ENCODE measurements around the gene CCDC190. TPM values are rescaled to one million over a fixed set of nuclear protein-coding genes. Genes with fewer than 3 reads are reported as not detected.
A peak's percentile ranks its signal among the peaks of the same experiment; 100 is the strongest.

Gene CCDC190
- total and polyA plus RNA-seq, 9 of the 15 experiments (the other 6 are each of a cell fraction or from before 2014, with no cell fraction given), result not detected

DNA sequence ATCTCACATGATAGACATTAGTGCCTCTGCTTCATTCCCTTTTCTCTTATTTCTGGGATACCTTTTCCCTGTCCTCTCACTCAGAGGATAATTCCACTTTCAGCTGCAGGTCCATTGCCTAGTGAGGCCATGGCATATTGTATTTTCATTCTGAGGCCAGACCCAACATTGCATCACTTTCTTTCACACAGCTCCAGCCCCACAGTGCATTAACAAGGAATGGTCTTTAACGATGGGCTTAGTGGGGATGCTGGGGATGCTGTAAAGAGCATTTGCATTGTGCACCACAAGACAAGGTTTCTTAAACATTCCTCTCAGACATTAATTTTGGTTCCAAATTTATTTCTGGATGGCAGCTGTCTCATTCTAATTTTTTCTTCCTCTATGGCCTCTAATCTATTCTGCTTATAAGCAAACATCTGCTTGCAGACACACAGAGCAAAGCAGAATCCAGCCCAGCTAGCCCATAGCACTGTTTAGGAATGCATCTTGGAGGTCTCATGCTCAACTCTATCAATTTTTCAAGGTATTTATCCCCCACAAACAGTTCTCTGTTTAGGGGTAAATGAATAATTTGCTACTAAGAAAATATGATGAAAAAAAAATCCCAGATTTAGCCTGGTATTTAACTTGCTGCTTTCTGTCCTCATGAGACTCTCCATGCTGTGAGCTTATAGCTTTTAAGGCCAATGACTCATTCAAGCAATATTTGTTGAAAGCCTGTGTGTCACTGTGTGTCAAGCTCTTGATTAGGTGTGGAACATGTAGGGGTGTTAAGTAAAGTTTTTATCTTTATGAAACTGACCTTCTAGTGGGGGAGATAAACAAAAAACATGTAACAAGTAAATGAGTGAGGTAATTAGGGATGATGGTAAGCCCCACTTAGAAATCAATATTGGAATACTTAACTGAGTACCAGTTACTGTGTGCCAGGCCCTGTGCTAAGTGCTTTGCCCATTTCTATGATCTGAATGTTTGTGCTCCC lies 44.5 kb upstream of the CCDC190 start:
- in situ Hi-C loops (cut with MboI) (no loop called here), intact Hi-C loops (cut with micrococcal nuclease) (loop anchor here (5.0 kb wide), 1 partner anchor 48 kb away; no protein-coding TSS in a partner anchor)
- Histone ChIP-seq H3K36me3 (ENCODE audit: control insufficient read depth, insufficient read depth, low read length) (no peaks in the 10 kb centered on the region), H3K9me1 (ENCODE audit: control insufficient read depth, insufficient read depth, low read length) (no peaks in the 10 kb centered on the region), H3K27me3 (ENCODE audit: control insufficient read depth in 2 of 2, insufficient read depth in 2 of 2, low read length in 2 of 2) (no peaks in the 10 kb centered on the region; a peak in 2 of 5 replicates), H3K27ac (ENCODE audit: extremely low read depth, low read depth, low read length) (no peak overlapping the region), H3K4me1 (replicated peaks in 1 of 2; ENCODE audit: control insufficient read depth in 2 of 2, insufficient read depth in 2 of 2, low read length in 2 of 2) (no peaks in the 10 kb centered on the region; a peak in 1 of 5 replicates), H3K9me3 (replicated peaks; ENCODE audit: control insufficient read depth, insufficient read depth, low read depth, low read length) (no peaks in the 10 kb centered on the region), H3K79me2 (ENCODE audit: control insufficient read depth, insufficient read depth, low read length) (no peaks in the 10 kb centered on the region), H3K4me3 (no peak overlapping the region), H3K4me2 (ENCODE audit: insufficient read depth, low read length) (no peak overlapping the region), H4K20me1 (replicated peaks; ENCODE audit: control insufficient read depth, insufficient read depth, low read length) (no peaks in the 10 kb centered on the region), H2AFZ (ENCODE audit: low read depth, low read length) (no peak overlapping the region), H3K9ac (ENCODE audit: insufficient read depth in 1 of 2, low read depth in 2 of 2, low read length in 2 of 2) (no peak overlapping the region)
- ChIA-PET POLR2A (no interaction called here), CTCF (ENCODE audit: low intra/inter-chr PET ratio) (no interaction called here)
- ATAC-seq, result 0 out of 3 replicates have a peak, but pooled peaks have one; percentile 28
- WGBS (ENCODE audit: insufficient coverage, low coverage, missing lambda C conversion rate), result 0% methylated on average over 1 of the region's 1 CpG
- no peak for FAIRE-seq
- no TSS peak for BruUV-seq (replicated peaks)
- peak in 1 of 4 experiments; percentile 8 for DNase-seq (ENCODE audit: extremely low read depth in 1 of 4, low spot score in 3 of 4)
- peak; percentile 59 for TF ChIP-seq TCF3 (CRISPR knock-in tag; IDR thresholded peaks at IDR 0.05)
- 0 out of 2 replicates have a peak, but pooled peaks have one; percentile 6 for TF ChIP-seq TAL1 (IDR thresholded peaks at IDR 0.05)
- TF ChIP-seq, protein P1, sequence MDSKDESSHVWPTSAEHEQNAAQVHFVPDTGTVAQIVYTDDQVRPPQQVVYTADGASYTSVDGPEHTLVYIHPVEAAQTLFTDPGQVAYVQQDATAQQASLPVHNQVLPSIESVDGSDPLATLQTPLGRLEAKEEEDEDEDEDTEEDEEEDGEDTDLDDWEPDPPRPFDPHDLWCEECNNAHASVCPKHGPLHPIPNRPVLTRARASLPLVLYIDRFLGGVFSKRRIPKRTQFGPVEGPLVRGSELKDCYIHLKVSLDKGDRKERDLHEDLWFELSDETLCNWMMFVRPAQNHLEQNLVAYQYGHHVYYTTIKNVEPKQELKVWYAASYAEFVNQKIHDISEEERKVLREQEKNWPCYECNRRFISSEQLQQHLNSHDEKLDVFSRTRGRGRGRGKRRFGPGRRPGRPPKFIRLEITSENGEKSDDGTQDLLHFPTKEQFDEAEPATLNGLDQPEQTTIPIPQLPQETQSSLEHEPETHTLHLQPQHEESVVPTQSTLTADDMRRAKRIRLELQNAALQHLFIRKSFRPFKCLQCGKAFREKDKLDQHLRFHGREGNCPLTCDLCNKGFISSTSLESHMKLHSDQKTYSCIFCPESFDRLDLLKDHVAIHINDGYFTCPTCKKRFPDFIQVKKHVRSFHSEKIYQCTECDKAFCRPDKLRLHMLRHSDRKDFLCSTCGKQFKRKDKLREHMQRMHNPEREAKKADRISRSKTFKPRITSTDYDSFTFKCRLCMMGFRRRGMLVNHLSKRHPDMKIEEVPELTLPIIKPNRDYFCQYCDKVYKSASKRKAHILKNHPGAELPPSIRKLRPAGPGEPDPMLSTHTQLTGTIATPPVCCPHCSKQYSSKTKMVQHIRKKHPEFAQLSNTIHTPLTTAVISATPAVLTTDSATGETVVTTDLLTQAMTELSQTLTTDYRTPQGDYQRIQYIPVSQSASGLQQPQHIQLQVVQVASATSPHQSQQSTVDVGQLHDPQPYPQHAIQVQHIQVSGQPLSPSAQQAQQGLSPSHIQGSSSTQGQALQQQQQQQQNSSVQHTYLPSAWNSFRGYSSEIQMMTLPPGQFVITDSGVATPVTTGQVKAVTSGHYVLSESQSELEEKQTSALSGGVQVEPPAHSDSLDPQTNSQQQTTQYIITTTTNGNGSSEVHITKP (IDR thresholded peaks at IDR 0.05; ENCODE audit: partially characterized antibody), result peak; percentile 71
- TF ChIP-seq SMARCA4 (IDR thresholded peaks at IDR 0.05), result 0 out of 2 replicates have a peak, but pooled peaks have one; percentile 20
- peak; percentile 67 for TF ChIP-seq CBFA2T3 (IDR thresholded peaks at IDR 0.05)
- TF ChIP-seq CHCHD3 (CRISPR knock-in tag; IDR thresholded peaks at IDR 0.05), result no peak
- TF ChIP-seq, protein P2, sequence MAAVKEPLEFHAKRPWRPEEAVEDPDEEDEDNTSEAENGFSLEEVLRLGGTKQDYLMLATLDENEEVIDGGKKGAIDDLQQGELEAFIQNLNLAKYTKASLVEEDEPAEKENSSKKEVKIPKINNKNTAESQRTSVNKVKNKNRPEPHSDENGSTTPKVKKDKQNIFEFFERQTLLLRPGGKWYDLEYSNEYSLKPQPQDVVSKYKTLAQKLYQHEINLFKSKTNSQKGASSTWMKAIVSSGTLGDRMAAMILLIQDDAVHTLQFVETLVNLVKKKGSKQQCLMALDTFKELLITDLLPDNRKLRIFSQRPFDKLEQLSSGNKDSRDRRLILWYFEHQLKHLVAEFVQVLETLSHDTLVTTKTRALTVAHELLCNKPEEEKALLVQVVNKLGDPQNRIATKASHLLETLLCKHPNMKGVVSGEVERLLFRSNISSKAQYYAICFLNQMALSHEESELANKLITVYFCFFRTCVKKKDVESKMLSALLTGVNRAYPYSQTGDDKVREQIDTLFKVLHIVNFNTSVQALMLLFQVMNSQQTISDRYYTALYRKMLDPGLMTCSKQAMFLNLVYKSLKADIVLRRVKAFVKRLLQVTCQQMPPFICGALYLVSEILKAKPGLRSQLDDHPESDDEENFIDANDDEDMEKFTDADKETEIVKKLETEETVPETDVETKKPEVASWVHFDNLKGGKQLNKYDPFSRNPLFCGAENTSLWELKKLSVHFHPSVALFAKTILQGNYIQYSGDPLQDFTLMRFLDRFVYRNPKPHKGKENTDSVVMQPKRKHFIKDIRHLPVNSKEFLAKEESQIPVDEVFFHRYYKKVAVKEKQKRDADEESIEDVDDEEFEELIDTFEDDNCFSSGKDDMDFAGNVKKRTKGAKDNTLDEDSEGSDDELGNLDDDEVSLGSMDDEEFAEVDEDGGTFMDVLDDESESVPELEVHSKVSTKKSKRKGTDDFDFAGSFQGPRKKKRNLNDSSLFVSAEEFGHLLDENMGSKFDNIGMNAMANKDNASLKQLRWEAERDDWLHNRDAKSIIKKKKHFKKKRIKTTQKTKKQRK (IDR thresholded peaks at IDR 0.05; ENCODE audit: borderline replicate concordance, low read depth, low read length), result no peak
- no peak for TF ChIP-seq KDM5B (IDR thresholded peaks at IDR 0.05; ENCODE audit: insufficient replicate concordance, low read depth, low read length)
- no peak for TF ChIP-seq XRCC4 (IDR thresholded peaks at IDR 0.05; ENCODE audit: extremely low read depth, insufficient read depth, insufficient read length)
- TF ChIP-seq JUND (IDR thresholded peaks at IDR 0.05; ENCODE audit: borderline replicate concordance, low read depth, low read length), result no peak; the same call in 1 of the 2 replicates
- peak; percentile 50; the same call in 1 of the 3 replicates for TF ChIP-seq JUND (tag; IDR thresholded peaks at IDR 0.05; ENCODE audit: borderline replicate concordance, low read depth, low read length)
- TF ChIP-seq ZNF184 (CRISPR knock-in tag; IDR thresholded peaks at IDR 0.05), result no peak
- TF ChIP-seq KAT2B (IDR thresholded peaks at IDR 0.05; ENCODE audit: low read depth, low read length), result no peak
- no peak for TF ChIP-seq PTBP1 (IDR thresholded peaks at IDR 0.05; ENCODE audit: low read depth, low read length)
- TF ChIP-seq CC2D1A (IDR thresholded peaks at IDR 0.05), result no peak
- TF ChIP-seq HDGF (IDR thresholded peaks at IDR 0.05), result no peak

Measured in K562 (cell line).